Adipose tissue (tissue), 3 donors: Measurements from ENCODE around the gene RBCK1. TPM values are rescaled to one million over a fixed set of nuclear protein-coding genes. Genes with fewer than 3 reads are reported as not detected.
A peak's percentile ranks its signal among the peaks of the same experiment; 100 is the strongest.
"Not testable (repeated sequence)": the region's sequence is repeated elsewhere in the genome, so short reads cannot be mapped to it uniquely, and the experiment has no call there.

ENCODE experiments used
- H3K27ac ChIP-seq: one replicate; pipeline ENCODE4 v1.5.1; 2013; ENCODE audit warnings: low read depth, low read length
- WGBS, 3 donors: extraction: QIAGEN DNeasy Blood & Tissue Kit; methylation state at CpG; one replicate each; pipeline ENCODE4 v1.1.7; 2013; 5-methylcytosine and 5-hydroxymethylcytosine counted together
- polyA plus RNA-seq, 3 donors: library from polyadenylated mRNA; stranded (reverse); fragments of 200-250 nt; gene quantifications; one replicate each; pipeline ENCODE4 v1.2.3, GENCODE V29; 2013
- donor health status: healthy with polysubstance abuse.
- donor health status: Bipolar disorder and iron deficiency.
- donor health status: healthy.

RBCK1 gene
- 10 to 100 TPM; 58.7 to 81.0 (median 65.6) TPM for polyA plus RNA-seq

DNA sequence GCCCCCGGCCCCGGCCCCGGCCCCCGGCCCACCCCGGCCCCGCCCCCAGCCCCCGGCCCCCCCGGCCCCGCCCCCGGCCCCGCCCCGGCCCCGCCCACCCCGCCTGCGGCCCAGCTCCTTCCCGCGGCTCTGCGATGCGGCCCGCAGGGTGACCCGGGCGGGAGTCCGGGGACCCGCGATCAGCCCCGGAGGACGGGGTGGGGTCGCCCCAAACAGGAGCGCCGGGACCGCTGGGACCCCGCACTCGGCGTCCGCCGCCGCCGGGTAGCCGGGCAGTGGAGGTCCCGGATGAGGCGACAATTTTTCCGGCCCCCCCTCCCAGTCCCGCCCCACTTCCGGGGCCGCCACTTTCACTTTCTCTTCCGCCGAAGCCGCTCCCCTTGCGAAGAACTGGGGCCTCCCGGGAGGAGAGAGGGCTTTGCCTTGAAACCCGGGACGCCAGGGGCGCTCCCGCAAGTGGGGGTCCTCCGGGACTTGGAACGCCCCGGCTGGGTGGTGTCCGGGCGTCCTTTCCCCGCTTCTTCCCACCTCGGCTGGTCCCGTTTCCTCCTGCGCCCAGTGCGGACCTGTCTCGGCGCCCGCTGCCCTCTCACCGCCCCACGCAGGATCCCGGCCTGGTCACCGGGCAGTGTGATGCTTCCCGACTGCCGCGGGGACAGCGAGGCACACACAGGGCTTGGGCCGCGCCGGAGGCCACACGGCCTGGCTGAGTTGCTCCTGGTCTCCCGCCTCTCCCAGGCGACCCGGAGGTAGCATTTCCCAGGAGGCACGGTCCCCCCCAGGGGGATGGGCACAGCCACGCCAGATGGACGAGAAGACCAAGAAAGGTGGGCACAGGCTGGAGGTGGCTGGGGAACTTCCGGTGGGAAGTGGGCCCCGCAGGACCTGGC is at the start of gene RBCK1:
RBCK1 (plus strand) TSS at position 347 of the 890 bp plus-strand sequence; CDS start at position 806, 459 bp downstream.
- peak within 1 kb of the TSS; percentile 34 for H3K27ac ChIP-seq
- whole genome bisulfite sequencing, 3 donors: 1% methylated on average over 36 to 78 of the region's 87 CpGs

DNA sequence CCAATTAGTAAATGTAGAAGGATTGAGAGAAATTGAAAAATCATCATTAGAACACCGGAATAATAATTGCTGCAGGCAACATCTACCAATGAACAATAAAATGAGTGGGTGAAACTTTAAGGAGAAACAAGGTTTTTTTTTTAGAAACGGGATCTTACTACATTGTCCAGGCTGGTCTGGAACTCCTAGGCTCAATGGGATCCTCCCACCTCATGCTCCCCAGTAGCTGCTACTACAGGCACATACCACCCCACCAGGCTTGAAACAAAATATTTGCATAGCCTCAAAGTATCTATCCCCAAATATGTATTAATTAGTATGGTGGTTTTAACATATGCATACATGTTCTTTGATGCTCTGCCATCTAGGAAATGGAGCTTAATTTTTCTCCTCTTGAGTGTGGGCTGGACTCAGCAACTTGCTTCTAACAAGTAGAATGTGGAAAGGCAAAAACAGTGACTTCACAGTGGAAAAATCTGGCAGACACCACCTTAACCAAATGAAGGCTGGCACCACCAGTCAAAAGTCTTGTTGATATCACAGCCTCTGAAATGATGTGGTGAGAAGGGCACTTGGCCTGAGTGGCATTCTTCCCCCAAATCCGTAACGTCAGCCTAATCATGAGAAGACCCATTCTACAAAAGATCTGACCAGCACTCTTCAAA is 49.1 kb upstream of the RBCK1 start:
- no peak overlapping the region for H3K27ac ChIP-seq
- WGBS, 3 donors: 80 to 86% (median 80%) methylated on average over 4 of the region's 4 CpGs

DNA sequence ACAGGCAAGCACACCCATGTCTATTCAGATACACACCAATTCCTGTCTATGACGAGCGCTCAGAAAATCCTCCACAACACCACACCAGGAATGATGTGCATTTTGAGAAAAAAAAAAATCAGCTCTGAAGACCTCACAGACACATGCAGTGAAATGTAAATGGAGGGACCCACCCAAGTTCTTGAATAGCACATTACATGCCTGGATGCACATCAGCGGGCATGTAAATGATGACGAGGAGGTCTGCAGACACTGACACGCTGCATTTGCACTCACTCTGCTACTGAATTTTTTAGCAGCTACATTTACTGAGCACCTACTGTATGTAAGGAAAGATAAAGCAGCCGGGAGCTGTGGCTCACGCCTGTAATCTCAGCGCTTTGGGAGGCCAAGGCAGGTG is 46.5 kb upstream of the RBCK1 start:
- H3K27ac ChIP-seq: no peak overlapping the region
- WGBS, 3 donors: 92 to 93% (median 93%) methylated on average over 8 of the region's 8 CpGs

DNA sequence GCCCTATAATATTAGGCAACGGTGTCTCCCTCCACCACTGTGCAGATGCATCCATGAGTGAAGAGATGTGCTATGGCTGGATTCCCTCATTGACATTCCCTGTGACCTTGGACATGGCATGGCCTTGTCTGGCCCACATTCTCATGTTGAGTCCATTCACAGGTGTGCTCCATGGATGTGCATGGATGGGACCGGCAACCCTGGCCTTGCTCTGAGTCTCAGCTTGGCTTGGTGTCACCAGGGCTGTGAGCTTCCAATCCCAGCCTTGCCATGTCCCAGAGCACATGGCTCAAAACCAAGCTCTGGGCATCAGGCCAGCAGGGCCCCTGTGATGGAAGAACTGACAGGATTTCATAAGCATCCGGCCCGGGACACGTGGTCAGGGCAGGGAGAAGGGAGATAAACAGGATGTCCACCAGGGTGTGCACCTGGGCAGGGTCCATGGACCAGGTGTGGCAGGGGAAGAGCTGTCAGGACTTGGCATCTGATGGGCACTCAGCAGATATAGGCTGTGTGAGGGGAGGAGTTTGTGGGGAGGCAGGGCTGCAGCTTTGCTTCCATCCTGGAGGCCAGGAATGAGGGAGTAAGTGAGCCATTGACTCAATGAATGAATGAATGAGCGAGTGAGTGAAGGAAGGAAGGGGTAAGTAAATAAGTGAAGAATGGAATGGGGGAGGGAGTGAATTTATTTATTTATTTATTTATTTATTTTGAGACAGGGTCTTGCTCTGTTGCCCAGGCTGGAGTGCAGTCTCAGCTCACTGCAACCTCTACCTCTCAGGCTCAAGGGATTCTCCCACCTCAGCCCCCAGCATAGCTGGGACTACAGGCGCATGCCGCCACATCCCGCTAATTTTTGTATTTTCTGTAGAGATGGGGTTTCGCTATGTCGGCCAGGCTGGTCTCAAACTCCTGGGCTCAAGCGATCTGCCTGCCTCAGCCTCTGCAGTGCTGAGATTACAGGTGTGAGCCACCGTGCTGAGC is 45.5 kb upstream of the RBCK1 start:
- WGBS, 3 donors: 63 to 70% (median 64%) methylated on average over 13 of the region's 13 CpGs
- H3K27ac ChIP-seq: no peak overlapping the region

DNA sequence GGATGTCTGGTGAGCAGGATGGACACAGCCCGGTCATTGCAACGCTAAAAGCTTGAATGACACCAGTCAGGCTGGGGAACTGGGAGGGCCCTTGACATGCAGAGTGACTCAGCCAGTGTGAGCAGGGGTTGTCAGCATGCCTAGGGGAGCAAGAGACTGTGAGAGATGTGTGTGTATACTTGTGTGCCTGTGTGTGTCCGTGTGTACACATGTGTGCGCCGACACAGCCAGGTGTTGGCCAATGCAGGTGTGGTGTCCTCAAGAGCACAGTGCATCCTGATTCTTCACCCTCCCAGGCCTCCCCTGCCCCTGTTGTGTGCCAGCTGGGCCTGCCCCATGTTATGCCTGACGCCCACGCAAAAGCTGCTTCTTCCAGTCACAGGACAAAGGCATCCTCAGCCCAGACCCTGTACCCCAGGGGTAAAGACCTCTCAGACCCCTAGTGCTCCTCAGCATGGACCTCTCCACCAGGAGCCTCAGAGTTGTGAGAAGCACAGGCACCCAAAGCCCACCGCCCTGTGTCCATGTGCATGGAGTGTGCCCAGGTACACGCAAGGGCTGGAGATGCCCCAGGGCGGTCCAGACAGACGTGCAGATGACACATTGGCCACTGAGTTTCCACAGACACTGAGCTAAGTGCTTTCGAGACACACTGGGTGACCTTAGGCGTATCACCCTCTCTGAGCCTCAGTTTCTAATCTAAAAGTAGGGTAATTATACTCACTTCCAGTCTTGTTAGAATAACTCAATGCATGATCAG is 44.6 kb upstream of the RBCK1 start:
- no peak overlapping the region for H3K27ac ChIP-seq
- 87 to 93% (median 91%) methylated on average over 13 of the region's 13 CpGs for WGBS, 3 donors

DNA sequence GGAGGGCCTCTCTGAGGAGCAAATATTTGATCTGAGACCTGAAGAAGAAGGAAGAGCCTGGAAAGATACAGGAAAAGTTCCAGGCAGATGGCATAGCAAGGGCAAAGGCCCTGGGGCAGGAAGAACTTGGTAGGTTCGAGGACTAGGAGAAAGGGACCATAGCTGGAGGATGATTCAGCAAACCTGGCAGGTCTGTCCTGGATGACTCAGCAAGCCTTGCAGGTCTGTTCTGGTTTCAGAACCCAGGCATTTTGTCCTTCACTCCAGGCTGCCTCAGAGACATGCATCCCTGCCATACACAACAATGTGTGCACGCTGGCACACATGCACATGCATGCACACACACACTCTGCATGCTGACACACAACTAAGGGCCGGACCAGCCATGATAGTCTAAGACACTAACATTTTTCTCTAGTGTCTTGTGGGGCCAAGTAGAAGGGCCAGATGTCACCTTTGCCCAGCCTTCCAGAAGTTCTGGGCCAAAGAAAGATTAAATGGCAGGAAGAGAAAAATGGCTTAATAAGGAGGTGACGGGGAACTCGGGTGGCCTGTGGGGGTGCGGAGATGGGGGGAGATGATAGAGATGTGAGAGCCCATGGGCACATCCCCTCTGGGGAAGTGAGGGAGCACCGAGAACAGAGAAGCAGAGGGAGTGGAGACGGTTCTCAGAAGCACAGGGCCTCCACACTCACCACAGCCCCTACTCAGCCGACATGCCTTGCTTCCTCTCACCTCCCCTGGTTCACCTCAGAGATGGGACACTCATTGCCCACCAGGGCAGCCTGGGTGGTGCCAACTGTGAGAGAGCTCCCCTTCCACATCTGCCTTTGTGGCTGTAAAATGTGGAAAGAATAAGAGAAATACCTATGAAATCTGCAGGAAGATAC is 42.9 kb upstream of the RBCK1 start:
- no peak overlapping the region for H3K27ac ChIP-seq
- 66 to 76% (median 67%) methylated on average over 9 of the region's 9 CpGs for WGBS, 3 donors

DNA sequence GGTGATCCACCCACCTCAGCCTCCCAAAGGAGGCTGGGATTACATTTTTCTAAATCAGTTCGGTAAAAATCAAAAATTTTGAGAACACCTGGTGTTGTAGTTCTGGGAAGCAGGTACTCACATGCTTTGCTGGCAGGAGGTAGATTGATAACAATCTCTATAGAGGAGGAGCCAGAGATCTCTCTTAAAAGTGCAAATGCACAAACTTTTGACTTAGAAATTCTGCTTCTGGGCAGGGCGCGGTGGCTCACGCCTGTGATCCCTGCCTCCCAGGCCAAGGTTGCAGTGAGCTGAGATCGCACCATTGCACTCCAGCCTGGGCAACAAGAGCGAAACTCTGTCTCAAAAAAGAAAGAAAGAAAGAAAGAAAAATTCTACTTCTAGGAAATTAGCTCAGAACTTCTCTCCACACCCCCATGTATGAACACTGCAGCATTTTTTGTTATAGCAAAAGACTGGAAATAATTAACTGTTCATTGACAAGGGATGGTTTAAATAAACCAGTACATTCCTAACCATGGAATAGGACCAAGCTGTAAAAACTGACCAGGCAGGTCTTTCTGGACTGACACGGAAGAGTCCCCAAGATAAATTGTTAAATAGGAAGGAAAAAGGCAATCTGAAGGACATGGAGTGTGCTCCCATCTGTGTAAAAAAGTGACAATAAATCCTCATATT is 41.9 kb upstream of the RBCK1 start:
- 43 to 78% (median 71%) methylated on average over 7 of the region's 7 CpGs for WGBS, 3 donors
- no peak overlapping the region for H3K27ac ChIP-seq

DNA sequence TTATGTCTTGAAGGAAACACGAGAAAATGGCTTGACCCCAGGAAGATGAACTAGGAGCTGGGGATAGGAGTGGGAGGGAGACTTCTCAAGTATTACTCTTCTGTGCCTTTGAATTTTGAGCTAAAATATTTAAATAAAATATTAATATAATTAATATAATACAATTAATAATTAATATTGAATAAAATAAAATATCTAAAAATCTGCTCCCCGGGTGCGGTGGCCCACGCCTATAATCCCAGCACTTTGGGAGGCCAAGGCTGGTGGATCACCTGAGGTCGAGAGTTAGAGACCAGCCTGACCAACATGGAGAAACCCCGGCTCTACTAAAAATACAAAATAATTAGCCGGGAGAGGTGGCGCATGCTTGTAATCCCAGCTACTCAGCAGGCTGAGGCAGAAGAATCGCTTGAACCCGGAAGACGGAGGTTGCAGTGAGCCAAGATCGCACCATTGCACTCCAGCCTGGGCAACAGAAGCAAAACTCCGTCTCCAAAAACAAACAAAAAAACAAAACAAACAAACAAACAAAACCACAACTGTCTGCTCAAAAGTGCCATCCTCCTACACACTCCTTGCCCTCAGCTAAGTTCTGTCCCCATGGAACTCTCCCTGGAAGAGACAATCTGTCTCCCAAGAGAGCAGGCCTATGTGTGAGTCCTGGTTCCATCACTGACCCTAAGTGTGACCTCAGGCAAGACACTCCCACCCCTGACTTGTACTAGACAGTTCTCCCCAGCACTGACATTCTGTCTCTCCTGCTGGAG is 41.2 kb upstream of the RBCK1 start:
- H3K27ac ChIP-seq: no peak overlapping the region
- WGBS, 3 donors: 82 to 90% (median 86%) methylated on average over 12 to 13 of the region's 13 CpGs

DNA sequence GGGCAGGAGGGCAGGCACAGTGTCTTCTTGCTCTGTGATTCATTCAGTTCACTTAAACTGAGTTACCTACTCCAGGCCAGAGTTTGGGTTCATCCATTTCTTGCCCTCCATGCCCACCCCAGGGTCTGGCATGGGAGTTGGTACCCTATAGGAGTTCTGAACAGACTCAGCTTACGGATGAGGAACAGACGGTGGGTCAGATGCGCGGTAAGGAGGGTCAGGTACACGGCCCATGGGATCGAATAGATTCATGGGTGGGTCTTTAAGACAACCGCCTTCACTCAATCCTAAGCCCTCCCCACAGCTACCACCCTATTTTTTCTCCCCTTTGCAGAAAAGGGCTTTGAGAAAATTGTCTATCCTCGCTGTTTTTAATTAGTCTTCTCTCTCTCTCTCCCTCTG is 40.6 kb upstream of the RBCK1 start:
- WGBS, 3 donors: 78 to 95% (median 84%) methylated on average over 8 of the region's 8 CpGs
- no peak overlapping the region for H3K27ac ChIP-seq

DNA sequence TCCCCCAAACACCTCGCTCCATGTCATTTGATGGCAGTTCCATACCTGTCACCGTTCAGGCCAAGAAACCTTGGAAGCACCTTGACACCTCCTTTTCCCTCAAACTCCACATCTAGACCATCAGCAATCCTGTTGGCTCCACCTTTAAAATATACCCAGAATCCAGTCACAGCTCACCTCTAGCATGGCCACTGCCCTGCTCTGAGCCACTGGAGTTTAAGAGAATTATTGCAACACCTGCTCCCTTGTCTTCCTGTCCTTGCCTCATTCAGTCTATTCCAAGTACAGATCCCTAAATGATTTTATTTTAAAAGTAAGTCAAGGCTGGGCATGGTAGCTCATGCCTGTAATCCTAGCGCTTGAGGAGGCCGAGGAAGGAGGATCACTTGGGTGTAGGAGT is 39.2 kb upstream of the RBCK1 start:
- H3K27ac ChIP-seq: no peak overlapping the region
- 92 to 97% (median 95%) methylated on average over 4 of the region's 4 CpGs for WGBS, 3 donors

DNA sequence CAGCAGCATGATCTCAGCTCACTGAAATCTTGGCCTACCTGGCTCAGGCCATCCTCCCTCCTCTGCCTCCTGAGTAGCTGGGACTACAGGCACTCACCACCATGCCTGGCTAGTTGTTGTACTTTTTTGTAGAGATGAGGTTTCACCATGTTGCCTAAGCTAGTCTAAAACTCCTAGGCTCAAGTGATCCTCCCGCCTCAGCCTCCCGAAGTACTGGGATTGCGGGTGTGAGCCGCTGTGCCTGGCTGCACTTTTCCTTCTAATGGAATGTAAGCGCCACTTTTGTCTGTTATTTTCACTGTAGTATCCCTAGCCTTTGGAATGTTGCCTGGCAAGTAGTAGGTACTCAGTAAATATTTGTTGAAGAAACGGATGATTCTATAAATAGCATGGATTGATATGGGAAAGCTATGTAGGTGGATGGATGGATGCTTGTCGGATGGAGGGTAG is 37.9 kb upstream of the RBCK1 start:
- WGBS, 3 donors: 34 to 91% (median 86%) methylated on average over 7 of the region's 7 CpGs
- no peak overlapping the region for H3K27ac ChIP-seq

DNA sequence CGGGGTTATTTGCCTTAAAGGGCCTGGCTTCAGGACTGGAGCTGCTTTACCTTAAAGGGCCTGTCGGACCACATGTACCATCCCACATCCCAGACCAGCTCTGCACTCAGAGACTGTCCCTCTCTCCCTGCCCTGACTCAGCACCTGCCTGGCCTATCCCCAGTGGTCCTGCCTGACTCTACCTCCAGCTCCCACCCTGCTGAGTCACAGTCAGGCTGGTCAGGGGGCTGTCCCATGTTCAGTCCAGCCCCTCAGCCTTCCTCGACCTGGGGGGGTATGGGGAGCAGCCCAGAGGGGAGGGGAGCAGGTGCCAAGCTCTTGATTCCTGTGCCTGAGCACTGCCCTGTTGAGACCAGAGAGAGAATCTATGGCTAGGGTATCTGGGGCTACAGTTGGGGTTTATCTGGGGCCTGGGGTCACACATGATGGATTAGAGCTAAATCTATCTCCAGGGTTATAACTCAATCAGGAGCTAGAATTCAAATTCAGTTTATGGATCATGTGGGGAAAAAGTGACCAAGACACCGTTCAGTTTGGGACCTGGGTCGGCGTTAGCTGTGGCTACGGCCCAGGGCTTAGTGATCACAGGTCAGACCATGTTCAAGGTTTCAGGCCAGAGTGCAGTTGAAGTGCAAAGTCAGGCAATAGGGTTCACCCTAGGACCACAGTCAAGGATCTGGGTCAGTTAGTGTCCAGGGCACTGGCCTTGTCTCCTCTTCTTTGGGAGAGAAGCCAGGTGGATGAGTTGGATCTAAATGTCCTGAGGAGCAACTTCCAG is 36.9 kb upstream of the RBCK1 start:
- no peak overlapping the region for H3K27ac ChIP-seq
- 74 to 85% (median 78%) methylated on average over 7 of the region's 7 CpGs for WGBS, 3 donors

DNA sequence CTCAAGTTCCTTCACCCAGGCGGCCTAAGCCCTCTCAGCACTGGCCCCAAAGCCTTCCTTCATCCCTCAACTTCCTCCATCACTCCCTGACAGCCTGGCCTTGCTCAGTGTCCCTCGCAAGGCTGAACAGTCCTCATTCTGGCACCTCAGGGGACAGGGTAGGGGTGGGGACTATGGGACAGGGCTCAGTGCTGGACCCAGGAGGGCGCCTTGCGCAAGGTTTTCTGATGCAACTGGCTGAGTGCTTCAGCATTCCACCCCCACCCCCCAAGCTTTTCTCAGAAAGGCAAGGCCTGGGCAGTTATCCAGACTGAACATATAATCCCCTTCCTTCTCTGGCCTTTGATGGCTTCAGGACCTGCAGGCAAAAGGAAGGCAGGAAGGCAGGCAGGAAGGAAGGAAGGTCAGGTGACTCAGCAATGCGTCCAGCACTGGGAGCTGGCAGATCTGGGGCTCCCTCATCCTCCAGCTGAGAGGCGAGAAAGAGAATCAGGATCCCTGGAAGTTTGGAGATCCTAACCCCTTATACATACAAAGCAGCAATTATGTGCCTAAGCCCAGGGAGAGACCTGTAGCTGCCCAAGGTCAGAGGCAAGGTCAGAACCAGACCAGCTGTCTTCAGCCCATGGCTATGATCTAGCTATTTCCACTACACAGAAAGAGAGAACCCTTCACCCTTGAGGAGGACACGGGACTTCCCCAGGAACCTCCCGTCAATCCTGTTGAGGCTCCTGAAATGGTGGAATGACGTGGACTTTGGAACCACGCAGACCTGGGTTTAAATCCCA is 36.1 kb upstream of the RBCK1 start:
- H3K27ac ChIP-seq: no peak overlapping the region
- 39 to 60% (median 50%) methylated on average over 10 of the region's 10 CpGs for WGBS, 3 donors

DNA sequence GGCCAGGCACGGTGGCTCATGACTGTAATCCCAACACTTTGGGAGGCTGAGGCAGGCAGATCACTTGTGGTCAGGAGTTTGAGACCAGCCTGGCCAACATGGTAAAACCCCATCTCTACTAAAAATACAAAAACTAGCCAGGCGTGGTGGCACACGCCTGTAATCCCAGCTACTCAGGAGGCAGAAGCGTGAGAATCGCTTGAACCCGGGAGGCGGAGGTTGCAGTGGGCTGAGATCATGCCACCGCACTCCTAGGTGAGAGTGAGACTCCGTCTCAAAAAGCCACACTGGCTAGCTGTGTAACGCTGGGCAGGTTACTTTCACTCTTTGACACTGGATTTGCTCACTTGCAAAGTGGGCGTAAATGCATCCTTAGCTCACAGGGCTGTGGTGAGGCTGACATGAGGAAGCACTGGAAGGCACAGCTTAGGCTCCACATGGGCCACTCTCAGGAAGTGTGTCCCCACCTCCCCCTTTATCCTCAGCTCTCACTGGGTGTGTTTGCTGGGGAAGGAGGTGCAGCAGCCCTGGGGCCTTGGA is 35.5 kb upstream of the RBCK1 start:
- not testable (repeated sequence) for H3K27ac ChIP-seq
- WGBS, 3 donors: 82 to 92% (median 82%) methylated on average over 11 of the region's 11 CpGs
